B cell (primary cell): ENCODE measurements around the gene PTPN4.

ENCODE experiments used
- EZH2 ChIP-seq: IDR thresholded peaks from 2 replicates; pipeline ENCODE4 v1.6.1; 2012; ENCODE audit warnings: borderline replicate concordance, low read depth, mild to moderate bottlenecking, moderate library complexity, low read length; ENCODE audit not compliant: insufficient read depth, poor library complexity, severe bottlenecking
- TF ChIP-seq, protein P1 (sequence below): fragments of 200-600 bp; IDR thresholded peaks from one replicate; pipeline ENCODE4 v1.8.0; 2022; ENCODE audit warnings: antibody characterized with exemption, mild to moderate bottlenecking

- TF ChIP-seq EZH2 = no peak
- TF ChIP-seq, protein P1, sequence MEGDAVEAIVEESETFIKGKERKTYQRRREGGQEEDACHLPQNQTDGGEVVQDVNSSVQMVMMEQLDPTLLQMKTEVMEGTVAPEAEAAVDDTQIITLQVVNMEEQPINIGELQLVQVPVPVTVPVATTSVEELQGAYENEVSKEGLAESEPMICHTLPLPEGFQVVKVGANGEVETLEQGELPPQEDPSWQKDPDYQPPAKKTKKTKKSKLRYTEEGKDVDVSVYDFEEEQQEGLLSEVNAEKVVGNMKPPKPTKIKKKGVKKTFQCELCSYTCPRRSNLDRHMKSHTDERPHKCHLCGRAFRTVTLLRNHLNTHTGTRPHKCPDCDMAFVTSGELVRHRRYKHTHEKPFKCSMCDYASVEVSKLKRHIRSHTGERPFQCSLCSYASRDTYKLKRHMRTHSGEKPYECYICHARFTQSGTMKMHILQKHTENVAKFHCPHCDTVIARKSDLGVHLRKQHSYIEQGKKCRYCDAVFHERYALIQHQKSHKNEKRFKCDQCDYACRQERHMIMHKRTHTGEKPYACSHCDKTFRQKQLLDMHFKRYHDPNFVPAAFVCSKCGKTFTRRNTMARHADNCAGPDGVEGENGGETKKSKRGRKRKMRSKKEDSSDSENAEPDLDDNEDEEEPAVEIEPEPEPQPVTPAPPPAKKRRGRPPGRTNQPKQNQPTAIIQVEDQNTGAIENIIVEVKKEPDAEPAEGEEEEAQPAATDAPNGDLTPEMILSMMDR = no peak
Measured at GRCh38 chr2:119821266-119821665, 61.5 kb downstream of the PTPN4 start.
